ENCODE measurements around the gene IDH3G. TPM values are rescaled to one million over a fixed set of nuclear protein-coding genes. Genes with fewer than 3 reads are reported as not detected.

IDH3G gene
- total RNA-seq, 1 donor from 2014 or later, result 351 TPM

GRCh38 chrX:153783378-153784013 lies 10.7 kb downstream of the IDH3G start:
- H3K4me3 ChIP-seq, result no peak overlapping the region
- no peak for TF ChIP-seq CTCF (IDR thresholded peaks at IDR 0.05)
- H3K9me3 ChIP-seq, result no peaks in the 10 kb centered on the region
- H3K36me3 ChIP-seq, result peaks cover 9 to 36% of the 10 kb centered on the region in 2 donors
- no peaks in the 10 kb centered on the region for H3K4me1 ChIP-seq
- no peaks in the 10 kb centered on the region for H3K27me3 ChIP-seq
- H3K27ac ChIP-seq, result no peak overlapping the region
- DNase-seq (ENCODE audit: low spot score in 2 of 2), result no peak
- intact Hi-C loops (cut with DNase I), result no loop called here

GRCh38 chrX:153782871-153783270 lies 11.3 kb downstream of the IDH3G start:
- Histone ChIP-seq H3K4me1 (no peaks in the 10 kb centered on the region), H3K27me3 (no peaks in the 10 kb centered on the region), H3K27ac (no peak overlapping the region), H3K36me3 (peaks cover 9 to 31% of the 10 kb centered on the region in 2 donors), H3K9me3 (no peaks in the 10 kb centered on the region), H3K4me3 (no peak overlapping the region)
- no peak for TF ChIP-seq CTCF (IDR thresholded peaks at IDR 0.05)
- intact Hi-C loops (cut with DNase I), result no loop called here
- DNase-seq (ENCODE audit: low spot score in 2 of 2), result no peak

- H3K27ac ChIP-seq, result no peak overlapping the region
- no peaks in the 10 kb centered on the region for H3K27me3 ChIP-seq
These were observed 11.9 kb downstream of the IDH3G start for GRCh38 chrX:153782313-153782712.

GRCh38 chrX:153781428-153782047 lies 12.6 kb downstream of the IDH3G start:
- intact Hi-C loops (cut with DNase I), result no loop called here
- H3K4me1 ChIP-seq, result no peaks in the 10 kb centered on the region
- no peak for DNase-seq (ENCODE audit: low spot score in 2 of 2)
- H3K27ac ChIP-seq, result peak overlapping the region; percentile 73 to 79
- TF ChIP-seq CTCF (IDR thresholded peaks at IDR 0.05), result no peak
- no peaks in the 10 kb centered on the region for H3K9me3 ChIP-seq
- no peaks in the 10 kb centered on the region for H3K27me3 ChIP-seq
- peaks cover 9 to 18% of the 10 kb centered on the region in 2 donors for H3K36me3 ChIP-seq
- peak overlapping the region in 1 of 2 donors; percentile 48 for H3K4me3 ChIP-seq

More at GRCh38 chrX:153782313-153782712, 11.9 kb downstream of the IDH3G start:
- peaks cover 9 to 26% of the 10 kb centered on the region in 2 donors for H3K36me3 ChIP-seq
- no peak overlapping the region for H3K4me3 ChIP-seq
- DNase-seq (ENCODE audit: low spot score in 2 of 2), result no peak
- no peaks in the 10 kb centered on the region for H3K9me3 ChIP-seq
- no peaks in the 10 kb centered on the region for H3K4me1 ChIP-seq
- intact Hi-C loops (cut with DNase I), result no loop called here
- no peak for TF ChIP-seq CTCF (IDR thresholded peaks at IDR 0.05)

- no peak for TF ChIP-seq CTCF (IDR thresholded peaks at IDR 0.05)
- Histone ChIP-seq H3K4me3 (peak within 1 kb of the TSS in 1 of 2 donors; percentile 48), H3K4me1 (no peaks in the 10 kb centered on the region), H3K27ac (peak within 1 kb of the TSS; percentile 73 to 79), H3K27me3 (no peaks in the 10 kb centered on the region), H3K36me3 (peaks cover 9 to 12% of the 10 kb centered on the region in 2 donors), H3K9me3 (no peaks in the 10 kb centered on the region)
- DNase-seq (ENCODE audit: low spot score in 2 of 2), result no peak
- intact Hi-C loops (cut with DNase I), result no loop called here
These were observed 13.3 kb downstream of the IDH3G start, which contains the start of gene SRPK3 for GRCh38 chrX:153780678-153781427. TSS of gene SRPK3 (plus strand) at chrX:153781041. CDS start at chrX:153781087, 46 bp downstream.

Data from ascending aorta (tissue), 2 donors.